DND-41 (cell line): ENCODE data around the gene ADARB2.
"Not testable (repeated sequence)": the region's sequence is repeated elsewhere in the genome, so short reads cannot be mapped to it uniquely, and the experiment has no call there.

Experiments
- ATAC-seq: fragments of 200-7000 bp; cut with Tn5 transposase; 3 replicates; pipeline ENCODE4 v1.9.1; 2021; ENCODE audit warnings: low read depth; ENCODE audit not compliant: insufficient read depth
- DNase-seq: peaks from one replicate; pipeline ENCODE4 v3.0.0-alpha.2; 2020
- H2AFZ ChIP-seq: 2 replicates; pipeline ENCODE4 v1.6.0; 2012; ENCODE audit warnings: low read depth, low read length
- H3K27ac ChIP-seq: 2 replicates; pipeline ENCODE4 v1.5.1; 2012; ENCODE audit warnings: low read length, inconsistent platforms
- H3K27me3 ChIP-seq: fragments of 200-600 bp; sonication (generic); 2 replicates; pipeline ENCODE4 v1.6.0; 2012; ENCODE audit warnings: low read length, mild to moderate bottlenecking, inconsistent platforms; ENCODE audit not compliant: insufficient read depth, poor library complexity
- H3K36me3 ChIP-seq: 2 replicates; pipeline ENCODE4 v1.5.1; 2012; ENCODE audit warnings: low read length, inconsistent platforms; ENCODE audit not compliant: insufficient read depth
- H3K4me1 ChIP-seq: 2 replicates; pipeline ENCODE4 v1.5.1; 2012; ENCODE audit warnings: mild to moderate bottlenecking, low read length; ENCODE audit not compliant: insufficient read depth
- H3K4me2 ChIP-seq: 2 replicates; pipeline ENCODE4 v1.6.0; 2012; ENCODE audit warnings: mild to moderate bottlenecking, moderate library complexity, low read length, inconsistent platforms; ENCODE audit not compliant: insufficient read depth
- H3K4me3 ChIP-seq, 2 experiments: fragments of 200-600 bp in 1 of 2; shearing (Covaris generic) in 1 of 2; 2 replicates each; pipeline ENCODE4 v1.5.1; 2012 to 2016; ENCODE audit warnings: inconsistent platforms in 2 of 2, low read length in 2 of 2, mild to moderate bottlenecking in 2 of 2, low read depth in 1 of 2, moderate library complexity in 1 of 2
- H3K79me2 ChIP-seq: 2 replicates; pipeline ENCODE4 v1.6.0; 2012; ENCODE audit warnings: low read length, inconsistent platforms; ENCODE audit not compliant: insufficient read depth
- H3K9ac ChIP-seq: 2 replicates; pipeline ENCODE4 v1.6.0; 2012; ENCODE audit warnings: low read depth, mild to moderate bottlenecking, inconsistent platforms, low read length, moderate library complexity
- H3K9me3 ChIP-seq: 2 replicates; pipeline ENCODE4 v1.5.1; 2012; ENCODE audit warnings: low read length, moderate library complexity, mild to moderate bottlenecking, inconsistent platforms; ENCODE audit not compliant: insufficient read depth, severe bottlenecking
- H4K20me1 ChIP-seq: 2 replicates; pipeline ENCODE4 v1.6.0; 2012; ENCODE audit warnings: low read length; ENCODE audit not compliant: insufficient read depth
- CTCF ChIP-seq: IDR thresholded peaks from 2 replicates; pipeline ENCODE4 v1.5.1; 2012; ENCODE audit warnings: borderline replicate concordance, low read length, moderate library complexity, mild to moderate bottlenecking; ENCODE audit not compliant: poor library complexity, severe bottlenecking; ENCODE audit errors: extremely low read depth
- EZH2 ChIP-seq: IDR thresholded peaks from 3 replicates; pipeline ENCODE4 v1.6.1; 2012; ENCODE audit warnings: borderline replicate concordance, low read depth, mild to moderate bottlenecking, moderate library complexity, low read length, inconsistent platforms; ENCODE audit not compliant: severe bottlenecking

ADARB2 gene

GRCh38 chr10:1416456-1417037, 320.8 kb downstream of the ADARB2 start:
- no peaks in the 10 kb centered on the region for H3K9me3 ChIP-seq
- TF ChIP-seq EZH2 (no peak), CTCF (no peak)
- H2AFZ ChIP-seq, result no peak overlapping the region
- no peaks in the 10 kb centered on the region for H4K20me1 ChIP-seq
- H3K4me3 ChIP-seq, result no peak overlapping the region
- peaks cover 40% of the 10 kb centered on the region for H3K4me1 ChIP-seq
- no peaks in the 10 kb centered on the region for H3K36me3 ChIP-seq
- H3K4me2 ChIP-seq, result no peak overlapping the region
- H3K27me3 ChIP-seq, result no peaks in the 10 kb centered on the region
- H3K9ac ChIP-seq, result no peak overlapping the region
- no peaks in the 10 kb centered on the region for H3K79me2 ChIP-seq
- H3K27ac ChIP-seq, result no peak overlapping the region
- ATAC-seq (no peak), DNase-seq (no peak)

- no peak overlapping the region for H2AFZ ChIP-seq
- no peak overlapping the region for H3K4me2 ChIP-seq
- H3K4me1 ChIP-seq, result peaks cover 40% of the 10 kb centered on the region
- no peak for DNase-seq
- no peak for TF ChIP-seq EZH2
- TF ChIP-seq CTCF, result no peak
- H3K9me3 ChIP-seq, result no peaks in the 10 kb centered on the region
- no peaks in the 10 kb centered on the region for H4K20me1 ChIP-seq
- H3K27ac ChIP-seq, result no peak overlapping the region
- ATAC-seq, result no peak
- no peak overlapping the region for H3K9ac ChIP-seq
- no peaks in the 10 kb centered on the region for H3K79me2 ChIP-seq
- no peak overlapping the region for H3K4me3 ChIP-seq
- no peaks in the 10 kb centered on the region for H3K27me3 ChIP-seq
- no peaks in the 10 kb centered on the region for H3K36me3 ChIP-seq
Observed at GRCh38 chr10:1414893-1415292, 322.4 kb downstream of the ADARB2 start.

GRCh38 chr10:1414346-1414745, 323.0 kb downstream of the ADARB2 start:
- not testable (repeated sequence) for H3K79me2 ChIP-seq, H3K27ac ChIP-seq, H3K4me3 ChIP-seq, ATAC-seq, H4K20me1 ChIP-seq, H3K36me3 ChIP-seq, H3K9me3 ChIP-seq, H3K9ac ChIP-seq, DNase-seq, H2AFZ ChIP-seq, H3K4me2 ChIP-seq, H3K27me3 ChIP-seq
- peaks cover 40% of the 10 kb centered on the region for H3K4me1 ChIP-seq

- ATAC-seq (no peak), DNase-seq (no peak)
- H3K9ac ChIP-seq, result no peak overlapping the region
- no peak overlapping the region for H3K4me3 ChIP-seq
- no peak overlapping the region for H3K4me2 ChIP-seq
- H3K27ac ChIP-seq, result no peak overlapping the region
- no peaks in the 10 kb centered on the region for H3K36me3 ChIP-seq
- peaks cover 40% of the 10 kb centered on the region for H3K4me1 ChIP-seq
- TF ChIP-seq CTCF (no peak), EZH2 (no peak)
- no peaks in the 10 kb centered on the region for H3K79me2 ChIP-seq
- H2AFZ ChIP-seq, result no peak overlapping the region
- no peaks in the 10 kb centered on the region for H3K27me3 ChIP-seq
- H3K9me3 ChIP-seq, result no peaks in the 10 kb centered on the region
- H4K20me1 ChIP-seq, result no peaks in the 10 kb centered on the region
Observed at GRCh38 chr10:1413823-1414222, 323.5 kb downstream of the ADARB2 start.
